Measurements from ENCODE around the gene TXNDC5.

- TF ChIP-seq CTCF (IDR thresholded peaks at IDR 0.05; ENCODE audit: insufficient read depth, low read depth, low read length) (no peak), EZH2 (IDR thresholded peaks at IDR 0.05; ENCODE audit: insufficient read depth, low read length) (no peak)
These were observed 68.7 kb downstream of the TXNDC5 start for GRCh38 chr6:7841781-7842468.
